K562 (cell line): ENCODE measurements around the gene SLC7A1. TPM values are rescaled to one million over a fixed set of nuclear protein-coding genes. Genes with fewer than 3 reads are reported as not detected.
A peak's percentile ranks its signal among the peaks of the same experiment; 100 is the strongest.

Source experiments
- ATAC-seq: fragments of 200-7000 bp; cut with Tn5 transposase; 3 replicates; pipeline ENCODE4 v1.9.1; 2020; ENCODE audit warnings: moderate library complexity
- BruUV-seq: library from RNA; stranded (reverse); fragments of 400-500 nt; replicated peaks from 2 replicates; lab custom pipeline; 2021; lab: Mats Ljungman, UMichigan
- CTCF ChIA-PET: fragments of 300-600 bp; formaldehyde crosslinking; extraction: SDS; loops from one replicate; lab custom pipeline; 2021; ENCODE audit warnings: low intra/inter-chr PET ratio; lab: Yijun Ruan, JAX
- POLR2A ChIA-PET: fragments of 300-600, 350-650 bp; sonication (Branson Sonifier 250); formaldehyde crosslinking; extraction: SDS; loops from one replicate; lab custom pipeline; 2021; ENCODE audit warnings: antibody characterized with exemption, inconsistent platforms; lab: Yijun Ruan, JAX
- DNase-seq, 4 experiments: peaks; one replicate each; pipeline versions ENCODE4 v3.0.0 to v3.0.0-alpha.2; 2011 to 2018; ENCODE audit warnings: low spot score in 3 of 4, mixed read lengths in 3 of 4; ENCODE audit errors: extremely low read depth in 1 of 4
- FAIRE-seq: peaks from 2 replicates; lab custom pipeline; 2011; peaks lifted over from hg19 to GRCh38; lab: Jason Lieb, UNC
- H2AFZ ChIP-seq: 2 replicates; pipeline ENCODE4 v1.6.0; 2011; ENCODE audit warnings: low read depth, low read length, control low read depth, inconsistent platforms
- H3K27ac ChIP-seq: fragments of 200-600 bp; 3 replicates; pipeline ENCODE4 v1.8.0; 2011; ENCODE audit warnings: low read depth, mild to moderate bottlenecking, control low read depth, inconsistent platforms, low read length, moderate library complexity, mixed read lengths; ENCODE audit errors: extremely low read depth
- H3K27me3 ChIP-seq, 2 experiments: fragments of 300-600 bp in 1 of 2; 2 replicates in 1 of 2; 3 replicates in 1 of 2; pipeline versions ENCODE4 v1.6.0 to v1.8.0; 2011; ENCODE audit warnings: inconsistent platforms in 2 of 2, low read length in 2 of 2, mild to moderate bottlenecking in 1 of 2, mixed read lengths in 1 of 2, moderate library complexity in 1 of 2; ENCODE audit not compliant: control insufficient read depth in 2 of 2, insufficient read depth in 2 of 2
- H3K36me3 ChIP-seq: fragments of 300-600 bp; 3 replicates; pipeline ENCODE4 v1.8.0; 2011; ENCODE audit warnings: mild to moderate bottlenecking, low read length, inconsistent platforms; ENCODE audit not compliant: control insufficient read depth, insufficient read depth
- H3K4me1 ChIP-seq, 2 experiments: fragments of 200-600 bp in 1 of 2; replicated peaks in 1 of 2; 2 replicates in 1 of 2; 3 replicates in 1 of 2; pipeline versions ENCODE4 v1.5.1 to v1.8.0; 2011; ENCODE audit warnings: inconsistent platforms in 2 of 2, low read length in 2 of 2, mild to moderate bottlenecking in 1 of 2, mixed read lengths in 1 of 2, moderate library complexity in 1 of 2; ENCODE audit not compliant: control insufficient read depth in 2 of 2, insufficient read depth in 2 of 2
- H3K4me2 ChIP-seq: 2 replicates; pipeline ENCODE4 v1.6.1; 2011; ENCODE audit warnings: low read length, control low read depth, inconsistent platforms, mixed read lengths; ENCODE audit not compliant: insufficient read depth
- H3K4me3 ChIP-seq: fragments of 200-600 bp; sonication (generic), shearing (Covaris generic); 2 replicates; pipeline ENCODE4 v1.5.1; 2016; ENCODE audit warnings: control low read depth, inconsistent platforms
- H3K79me2 ChIP-seq: fragments of 200-600 bp; 3 replicates; pipeline ENCODE4 v1.8.0; 2011; ENCODE audit warnings: low read length, inconsistent platforms; ENCODE audit not compliant: control insufficient read depth, insufficient read depth
- H3K9ac ChIP-seq, 2 experiments: 2 replicates each; pipeline versions ENCODE4 v1.6.0 to v1.6.1; 2011; ENCODE audit warnings: low read depth in 2 of 2, low read length in 2 of 2, control low read depth in 1 of 2, inconsistent platforms in 1 of 2, mild to moderate bottlenecking in 1 of 2, mixed read lengths in 1 of 2; ENCODE audit not compliant: insufficient read depth in 1 of 2
- H3K9me1 ChIP-seq: one replicate; pipeline ENCODE4 v1.6.0; 2011; ENCODE audit warnings: inconsistent platforms, mild to moderate bottlenecking, low read length, moderate library complexity; ENCODE audit not compliant: control insufficient read depth, insufficient read depth
- H3K9me3 ChIP-seq: replicated peaks from 2 replicates; pipeline ENCODE4 v1.5.1; 2011; ENCODE audit warnings: low read depth, low read length, inconsistent platforms; ENCODE audit not compliant: control insufficient read depth, insufficient read depth
- H4K20me1 ChIP-seq: replicated peaks from 2 replicates; pipeline ENCODE4 v1.6.1; 2011; ENCODE audit warnings: low read length, inconsistent platforms, mixed read lengths; ENCODE audit not compliant: control insufficient read depth, insufficient read depth
- BHLHE40 ChIP-seq: IDR thresholded peaks from 2 replicates; pipeline ENCODE4 v1.6.1; 2011; ENCODE audit warnings: low read length, improper control_type of control experiment
- DIDO1 ChIP-seq: fragments of 450-650 bp; IDR thresholded peaks from 2 replicates; pipeline ENCODE4 v1.6.1; 2016; ENCODE audit warnings: low read depth, missing biosample characterization, missing genetic modification characterization
- EP400 ChIP-seq: fragments of 450-650 bp; IDR thresholded peaks from 2 replicates; pipeline ENCODE4 v1.6.1; 2017; ENCODE audit warnings: antibody characterized with exemption, mild to moderate bottlenecking, moderate library complexity
- HDGF ChIP-seq: fragments of 450-650 bp; IDR thresholded peaks from 2 replicates; pipeline ENCODE4 v1.6.1; 2016
- HEY1 ChIP-seq: fragments of 250-450 bp; sonication (Bioruptor Pico); IDR thresholded peaks from 2 replicates; pipeline ENCODE4 v1.5.0; 2020; ENCODE audit warnings: mild to moderate bottlenecking, moderate library complexity, borderline replicate concordance
- PHB ChIP-seq: fragments of 250-450 bp; sonication (Bioruptor Pico); IDR thresholded peaks from 2 replicates; pipeline ENCODE4 v1.5.0; 2021
- POLR2B ChIP-seq: fragments of 450-650 bp; IDR thresholded peaks from 2 replicates; pipeline ENCODE4 v1.6.1; 2018; ENCODE audit warnings: low read depth; ENCODE audit not compliant: partially characterized antibody
- POU5F1 ChIP-seq: fragments of 150-350 bp; IDR thresholded peaks from 2 replicates; pipeline ENCODE4 v1.6.1; 2014; ENCODE audit warnings: borderline replicate concordance, low read length, low read depth, mild to moderate bottlenecking; ENCODE audit not compliant: partially characterized antibody
- RBM25 ChIP-seq: fragments of 200-400 bp; formaldehyde crosslinking; IDR thresholded peaks from 2 replicates; pipeline ENCODE4 v1.6.1; 2018; ENCODE audit warnings: low read length, low read depth, moderate library complexity; ENCODE audit not compliant: severe bottlenecking
- SMAD4 ChIP-seq: fragments of 250-450 bp; sonication (Bioruptor Pico); conservative IDR thresholded peaks from 2 replicates; pipeline ENCODE4 v1.8.0; 2021; ENCODE audit warnings: inconsistent platforms, mild to moderate bottlenecking, moderate library complexity
- SMC3 ChIP-seq: conservative IDR thresholded peaks from 2 replicates; pipeline ENCODE4 v1.6.1; 2011; ENCODE audit warnings: low read depth, low read length, improper control_type of control experiment; ENCODE audit not compliant: insufficient read depth
- ZNF445 ChIP-seq: fragments of 250-450 bp; sonication (Bioruptor Pico); IDR thresholded peaks from 2 replicates; pipeline ENCODE4 v1.4.0; 2020; ENCODE audit warnings: low read depth, mild to moderate bottlenecking, moderate library complexity
- ZNF57 ChIP-seq: fragments of 450-650 bp; formaldehyde crosslinking; IDR thresholded peaks from 2 replicates; pipeline ENCODE4 v1.4.0; 2020; ENCODE audit warnings: mild to moderate bottlenecking, moderate library complexity
- ZNF699 ChIP-seq: fragments of 250-450 bp; sonication (Bioruptor Pico); IDR thresholded peaks from 2 replicates; pipeline ENCODE4 v1.8.0; 2021; ENCODE audit warnings: mild to moderate bottlenecking, moderate library complexity; ENCODE audit not compliant: insufficient replicate concordance
- WGBS: fragments of 100-300 bp; shearing (Covaris generic); methylation state at CpG from one replicate; pipeline ENCODE4 v1.1.6; 2016; ENCODE audit warnings: low coverage, mixed read lengths; ENCODE audit not compliant: insufficient coverage; ENCODE audit errors: missing lambda C conversion rate; 5-methylcytosine and 5-hydroxymethylcytosine counted together
- in situ Hi-C: fragments of 300-500 bp; cut with MboI; formaldehyde crosslinking; loops from 4 replicates; pipeline ENCODE4 v1.15.0; 2018; ENCODE audit warnings: inconsistent platforms, mixed read lengths
- intact Hi-C: fragments of 100-400 bp; cut with micrococcal nuclease; formaldehyde crosslinking; loops from 2 replicates; pipeline ENCODE4 v1.14.2; 2022
- polyA plus RNA-seq, 8 experiments: library from polyadenylated mRNA; depleted of rRNA in 4 of 8; stranded (reverse) in 5 of 8; unstranded in 3 of 8; fragments of >200 nt; fragmentation: Nextera tagmentation in 2 of 8; fragmentation: Illumina TruSeq in 1 of 8; extraction: Ambion mirVana in 2 of 8; extraction: Trizol in 1 of 8; gene quantifications; 2 replicates each; pipeline versions ENCODE4 v1.2.1 to v1.2.3, GENCODE V29; 2011 to 2014; ENCODE audit warnings: inconsistent platforms in 1 of 8, missing spikeins in 1 of 8
- total RNA-seq, 7 experiments: library from RNA; depleted of rRNA in 6 of 7; stranded (reverse); fragments of >200 nt in 6 of 7; fragmentation: Illumina TruSeq in 2 of 7; extraction: Trizol in 2 of 7; gene quantifications; 2 replicates each; pipeline versions ENCODE4 v1.2.1 to v1.2.3, GENCODE V29; 2011 to 2021; ENCODE audit warnings: low replicate concordance in 1 of 7
- TF ChIP-seq, protein P1 (sequence below), 2 experiments: fragments of 450-650 bp; conservative IDR thresholded peaks; 2 replicates each; pipeline ENCODE4 v1.6.1; 2017; ENCODE audit warnings: mild to moderate bottlenecking in 2 of 2, moderate library complexity in 2 of 2
- TF ChIP-seq, protein P2 (sequence below): fragments of 450-650 bp; IDR thresholded peaks from 2 replicates; pipeline ENCODE4 v1.6.1; 2016; ENCODE audit warnings: borderline replicate concordance
- TF ChIP-seq, protein P3 (sequence below), 2 experiments: fragments of 250-450 bp in 1 of 2; fragments of 450-650 bp in 1 of 2; sonication (Bioruptor Pico) in 1 of 2; IDR thresholded peaks; 2 replicates each; pipeline versions ENCODE4 v1.6.1 to v1.8.0; 2016 to 2021; ENCODE audit warnings: mild to moderate bottlenecking in 2 of 2, moderate library complexity in 2 of 2, missing compliant biosample characterization in 1 of 2, missing genetic modification characterization in 1 of 2

The SLC7A1 gene
- total and polyA plus RNA-seq, 9 of the 15 experiments (the other 6 are each of a cell fraction or from before 2014, with no cell fraction given): 3.3 to 69.7 (median 10.8) TPM

DNA sequence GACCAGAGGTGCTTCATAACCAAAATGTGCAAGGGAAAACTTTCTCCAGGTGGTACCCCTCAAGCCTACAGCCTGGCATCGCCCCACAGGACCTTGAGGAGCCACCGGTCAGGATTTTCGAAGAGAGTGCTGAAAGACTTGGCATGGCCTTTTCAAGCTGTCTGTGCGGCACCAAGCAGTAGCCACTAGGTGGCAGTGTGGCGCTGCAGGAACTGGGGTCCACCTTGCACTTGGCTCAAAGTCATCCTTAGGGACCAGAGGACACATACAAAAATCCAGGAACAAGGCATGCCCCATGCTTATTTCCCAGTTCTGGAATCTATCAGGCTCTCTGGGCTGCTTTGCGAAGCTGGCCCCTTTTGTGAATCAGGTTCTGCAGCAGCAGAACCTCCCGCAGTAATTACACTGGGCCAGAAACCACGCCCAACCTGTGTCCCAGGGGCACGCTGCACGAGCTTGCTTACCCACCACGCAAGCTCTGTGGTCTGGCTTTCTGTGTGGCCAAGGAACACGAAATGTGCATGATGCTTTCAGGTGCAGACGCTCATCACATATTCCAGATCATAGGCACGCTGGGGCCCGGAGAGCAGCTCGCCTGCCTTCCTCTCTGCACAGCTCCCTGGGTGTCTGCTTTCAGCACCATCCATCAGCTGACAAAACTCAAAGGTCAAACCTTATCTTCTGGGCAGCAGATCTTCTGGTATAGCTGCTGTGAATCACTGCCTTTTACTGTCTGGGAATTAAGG is 87.2 kb downstream of the SLC7A1 start:
- no peak overlapping the region for H3K9ac ChIP-seq
- ATAC-seq (peak; percentile 90), DNase-seq (peak; percentile 73 to 79 (median 78)), FAIRE-seq (peak; percentile 86)
- no peak overlapping the region for H3K27ac ChIP-seq
- H3K4me3 ChIP-seq: no peak overlapping the region
- H3K9me3 ChIP-seq: no peaks in the 10 kb centered on the region
- intact Hi-C loops: loop anchor here (2.0 kb wide), 1 partner anchor 200 kb away; no protein-coding TSS in a partner anchor
- H3K27me3 ChIP-seq: peaks cover 2 to 17% of the 10 kb centered on the region in 2 experiments; a peak in 2 of 5 replicates
- 20% methylated on average over 15 of the region's 16 CpGs for WGBS
- no peaks in the 10 kb centered on the region; a peak in 2 of 5 replicates for H3K4me1 ChIP-seq
- H3K4me2 ChIP-seq: no peak overlapping the region
- peaks cover 12% of the 10 kb centered on the region for H4K20me1 ChIP-seq
- BruUV-seq: no TSS peak
- H2AFZ ChIP-seq: no peak overlapping the region
- POLR2A ChIA-PET: interaction anchor here (1.0 to 2.0 kb wide), 4 partner anchors 14 to 199 kb away, joined by 3 to 4 read pairs (median 3); no protein-coding TSS in a partner anchor
- no peaks in the 10 kb centered on the region for H3K79me2 ChIP-seq
- 0 out of 3 replicates have a peak, but pooled peaks cover 6% of the 10 kb centered on the region for H3K36me3 ChIP-seq
- H3K9me1 ChIP-seq: no peaks in the 10 kb centered on the region
- in situ Hi-C loops: no loop called here
- CTCF ChIA-PET: interaction anchor here (0.7 to 0.9 kb wide), 5 partner anchors 200 to 606 kb away, joined by 3 to 5 read pairs (median 4); no protein-coding TSS in a partner anchor
- TF ChIP-seq ZNF699: no peak
- TF ChIP-seq SMC3: peak; percentile 78
- TF ChIP-seq, protein P1, sequence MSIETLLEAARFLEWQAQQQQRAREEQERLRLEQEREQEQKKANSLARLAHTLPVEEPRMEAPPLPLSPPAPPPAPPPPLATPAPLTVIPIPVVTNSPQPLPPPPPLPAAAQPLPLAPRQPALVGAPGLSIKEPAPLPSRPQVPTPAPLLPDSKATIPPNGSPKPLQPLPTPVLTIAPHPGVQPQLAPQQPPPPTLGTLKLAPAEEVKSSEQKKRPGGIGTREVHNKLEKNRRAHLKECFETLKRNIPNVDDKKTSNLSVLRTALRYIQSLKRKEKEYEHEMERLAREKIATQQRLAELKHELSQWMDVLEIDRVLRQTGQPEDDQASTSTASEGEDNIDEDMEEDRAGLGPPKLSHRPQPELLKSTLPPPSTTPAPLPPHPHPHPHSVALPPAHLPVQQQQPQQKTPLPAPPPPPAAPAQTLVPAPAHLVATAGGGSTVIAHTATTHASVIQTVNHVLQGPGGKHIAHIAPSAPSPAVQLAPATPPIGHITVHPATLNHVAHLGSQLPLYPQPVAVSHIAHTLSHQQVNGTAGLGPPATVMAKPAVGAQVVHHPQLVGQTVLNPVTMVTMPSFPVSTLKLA (conservative IDR thresholded peaks at IDR 0.05): no peak
- TF ChIP-seq, protein P2, sequence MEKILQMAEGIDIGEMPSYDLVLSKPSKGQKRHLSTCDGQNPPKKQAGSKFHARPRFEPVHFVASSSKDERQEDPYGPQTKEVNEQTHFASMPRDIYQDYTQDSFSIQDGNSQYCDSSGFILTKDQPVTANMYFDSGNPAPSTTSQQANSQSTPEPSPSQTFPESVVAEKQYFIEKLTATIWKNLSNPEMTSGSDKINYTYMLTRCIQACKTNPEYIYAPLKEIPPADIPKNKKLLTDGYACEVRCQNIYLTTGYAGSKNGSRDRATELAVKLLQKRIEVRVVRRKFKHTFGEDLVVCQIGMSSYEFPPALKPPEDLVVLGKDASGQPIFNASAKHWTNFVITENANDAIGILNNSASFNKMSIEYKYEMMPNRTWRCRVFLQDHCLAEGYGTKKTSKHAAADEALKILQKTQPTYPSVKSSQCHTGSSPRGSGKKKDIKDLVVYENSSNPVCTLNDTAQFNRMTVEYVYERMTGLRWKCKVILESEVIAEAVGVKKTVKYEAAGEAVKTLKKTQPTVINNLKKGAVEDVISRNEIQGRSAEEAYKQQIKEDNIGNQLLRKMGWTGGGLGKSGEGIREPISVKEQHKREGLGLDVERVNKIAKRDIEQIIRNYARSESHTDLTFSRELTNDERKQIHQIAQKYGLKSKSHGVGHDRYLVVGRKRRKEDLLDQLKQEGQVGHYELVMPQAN: no peak
- no peak for TF ChIP-seq EP400
- TF ChIP-seq HDGF: no peak
- TF ChIP-seq ZNF445 (CRISPR knock-in tag): no peak
- TF ChIP-seq POU5F1: no peak
- TF ChIP-seq PHB (CRISPR knock-in tag): no peak
- no peak for TF ChIP-seq RBM25
- no peak for TF ChIP-seq BHLHE40
- TF ChIP-seq ZNF57 (CRISPR knock-in tag): no peak
- TF ChIP-seq HEY1 (CRISPR knock-in tag): no peak
- no peak for TF ChIP-seq SMAD4
- no peak for TF ChIP-seq DIDO1 (tag)
- TF ChIP-seq, protein P3, sequence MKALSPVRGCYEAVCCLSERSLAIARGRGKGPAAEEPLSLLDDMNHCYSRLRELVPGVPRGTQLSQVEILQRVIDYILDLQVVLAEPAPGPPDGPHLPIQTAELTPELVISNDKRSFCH (CRISPR knock-in tag; IDR thresholded peaks at IDR 0.05): no peak
- TF ChIP-seq, protein P3 (tag; IDR thresholded peaks at IDR 0.05): peak; percentile 97
- peak; percentile 30 for TF ChIP-seq POLR2B
